ENCODE results near the gene CCDC142. TPM values are rescaled to one million over a fixed set of nuclear protein-coding genes. Genes with fewer than 3 reads are reported as not detected.
A peak's percentile ranks its signal among the peaks of the same experiment; 100 is the strongest.

Gene CCDC142
- total and polyA plus RNA-seq, 10 of the 15 experiments (the other 5 are each of a cell fraction or from before 2014, with no cell fraction given) = 0.93 to 16.9 (median 9.0) TPM

DNA sequence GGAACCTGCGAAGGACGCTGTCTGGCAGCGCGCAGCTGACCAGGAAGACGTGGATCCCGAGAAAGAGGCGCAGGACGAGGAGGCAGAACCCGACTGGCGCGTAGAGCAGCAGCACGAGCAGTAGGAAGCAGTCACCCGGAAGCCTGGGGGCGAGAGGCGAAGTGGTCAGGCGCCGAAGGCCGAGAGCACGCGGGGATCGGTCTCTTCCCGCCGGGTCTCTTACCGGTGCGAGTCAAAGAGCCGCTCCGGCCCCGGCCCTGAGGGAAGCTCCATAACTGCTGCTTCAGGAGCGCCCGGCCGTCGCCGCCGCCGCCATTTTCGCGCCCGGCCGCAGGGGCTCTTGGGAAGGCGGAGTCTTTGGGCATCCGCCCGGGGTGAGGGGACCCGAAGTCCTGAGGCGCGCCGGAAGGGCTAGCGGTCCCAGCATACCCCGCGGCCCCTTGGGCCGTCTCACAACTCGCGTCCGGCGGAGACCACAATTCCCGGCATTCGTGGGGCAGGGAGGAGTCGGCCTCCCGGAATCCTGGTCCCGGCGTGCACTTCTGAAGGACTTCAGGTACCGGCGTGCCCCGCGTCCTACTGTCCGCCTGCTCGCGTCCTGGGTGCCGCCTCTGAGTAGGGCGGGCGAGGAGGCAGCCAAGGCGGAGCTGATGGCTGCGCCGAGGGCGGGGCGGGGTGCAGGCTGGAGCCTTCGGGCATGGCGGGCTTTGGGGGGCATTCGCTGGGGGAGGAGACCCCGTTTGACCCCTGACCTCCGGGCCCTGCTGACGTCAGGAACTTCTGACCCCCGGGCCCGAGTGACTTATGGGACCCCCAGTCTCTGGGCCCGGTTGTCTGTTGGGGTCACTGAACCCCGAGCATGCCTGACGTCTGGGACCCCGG lies 46.8 kb upstream of the CCDC142 start, which contains the start of the genes AUP1 and HTRA2 (continued):
- TF ChIP-seq, protein P1, sequence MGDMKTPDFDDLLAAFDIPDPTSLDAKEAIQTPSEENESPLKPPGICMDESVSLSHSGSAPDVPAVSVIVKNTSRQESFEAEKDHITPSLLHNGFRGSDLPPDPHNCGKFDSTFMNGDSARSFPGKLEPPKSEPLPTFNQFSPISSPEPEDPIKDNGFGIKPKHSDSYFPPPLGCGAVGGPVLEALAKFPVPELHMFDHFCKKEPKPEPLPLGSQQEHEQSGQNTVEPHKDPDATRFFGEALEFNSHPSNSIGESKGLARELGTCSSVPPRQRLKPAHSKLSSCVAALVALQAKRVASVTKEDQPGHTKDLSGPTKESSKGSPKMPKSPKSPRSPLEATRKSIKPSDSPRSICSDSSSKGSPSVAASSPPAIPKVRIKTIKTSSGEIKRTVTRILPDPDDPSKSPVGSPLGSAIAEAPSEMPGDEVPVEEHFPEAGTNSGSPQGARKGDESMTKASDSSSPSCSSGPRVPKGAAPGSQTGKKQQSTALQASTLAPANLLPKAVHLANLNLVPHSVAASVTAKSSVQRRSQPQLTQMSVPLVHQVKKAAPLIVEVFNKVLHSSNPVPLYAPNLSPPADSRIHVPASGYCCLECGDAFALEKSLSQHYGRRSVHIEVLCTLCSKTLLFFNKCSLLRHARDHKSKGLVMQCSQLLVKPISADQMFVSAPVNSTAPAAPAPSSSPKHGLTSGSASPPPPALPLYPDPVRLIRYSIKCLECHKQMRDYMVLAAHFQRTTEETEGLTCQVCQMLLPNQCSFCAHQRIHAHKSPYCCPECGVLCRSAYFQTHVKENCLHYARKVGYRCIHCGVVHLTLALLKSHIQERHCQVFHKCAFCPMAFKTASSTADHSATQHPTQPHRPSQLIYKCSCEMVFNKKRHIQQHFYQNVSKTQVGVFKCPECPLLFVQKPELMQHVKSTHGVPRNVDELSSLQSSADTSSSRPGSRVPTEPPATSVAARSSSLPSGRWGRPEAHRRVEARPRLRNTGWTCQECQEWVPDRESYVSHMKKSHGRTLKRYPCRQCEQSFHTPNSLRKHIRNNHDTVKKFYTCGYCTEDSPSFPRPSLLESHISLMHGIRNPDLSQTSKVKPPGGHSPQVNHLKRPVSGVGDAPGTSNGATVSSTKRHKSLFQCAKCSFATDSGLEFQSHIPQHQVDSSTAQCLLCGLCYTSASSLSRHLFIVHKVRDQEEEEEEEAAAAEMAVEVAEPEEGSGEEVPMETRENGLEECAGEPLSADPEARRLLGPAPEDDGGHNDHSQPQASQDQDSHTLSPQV (IDR thresholded peaks at IDR 0.05) = no peak
- TF ChIP-seq ZZZ3 (IDR thresholded peaks at IDR 0.05; ENCODE audit: control insufficient read depth, insufficient read length, low read depth) (no peak), JUND (IDR thresholded peaks at IDR 0.05; ENCODE audit: low read depth, low read length) (no peak), TAF1 (IDR thresholded peaks at IDR 0.05; ENCODE audit: borderline replicate concordance, low read depth, low read length) (peak; percentile 98), RELB (IDR thresholded peaks at IDR 0.05; ENCODE audit: low read depth) (peak; percentile 96), ZNF622 (IDR thresholded peaks at IDR 0.05) (no peak), SMAD5 (IDR thresholded peaks at IDR 0.05; ENCODE audit: low read depth) (peak; percentile 77; the same call in 1 of the 2 replicates), CREB1 (IDR thresholded peaks at IDR 0.05; ENCODE audit: low read depth) (no peak), GABPA (IDR thresholded peaks at IDR 0.05; ENCODE audit: low read depth) (no peak), ZNF384 (IDR thresholded peaks at IDR 0.05; ENCODE audit: borderline replicate concordance, low read depth, low read length) (no peak), BACH1 (IDR thresholded peaks at IDR 0.05; ENCODE audit: borderline replicate concordance) (peak; percentile 79), NR2C1 (IDR thresholded peaks at IDR 0.05) (peak; percentile 86), FOXK2 (IDR thresholded peaks at IDR 0.05) (peak; percentile 38; the same call in 1 of the 2 replicates), HDGF (IDR thresholded peaks at IDR 0.05) (peak; percentile 76; the same call in 1 of the 2 replicates), NR2C2 (IDR thresholded peaks at IDR 0.05; ENCODE audit: borderline replicate concordance, control insufficient read depth, insufficient read length, low read depth) (no peak), NR2F1 (conservative IDR thresholded peaks at IDR 0.05) (peak; percentile 98), NRF1 (conservative IDR thresholded peaks at IDR 0.05; ENCODE audit: low read depth, low read length) (no peak), LARP7 (IDR thresholded peaks at IDR 0.05) (peak; percentile 85; the same call in 1 of the 2 replicates)
- TF ChIP-seq, protein P2, sequence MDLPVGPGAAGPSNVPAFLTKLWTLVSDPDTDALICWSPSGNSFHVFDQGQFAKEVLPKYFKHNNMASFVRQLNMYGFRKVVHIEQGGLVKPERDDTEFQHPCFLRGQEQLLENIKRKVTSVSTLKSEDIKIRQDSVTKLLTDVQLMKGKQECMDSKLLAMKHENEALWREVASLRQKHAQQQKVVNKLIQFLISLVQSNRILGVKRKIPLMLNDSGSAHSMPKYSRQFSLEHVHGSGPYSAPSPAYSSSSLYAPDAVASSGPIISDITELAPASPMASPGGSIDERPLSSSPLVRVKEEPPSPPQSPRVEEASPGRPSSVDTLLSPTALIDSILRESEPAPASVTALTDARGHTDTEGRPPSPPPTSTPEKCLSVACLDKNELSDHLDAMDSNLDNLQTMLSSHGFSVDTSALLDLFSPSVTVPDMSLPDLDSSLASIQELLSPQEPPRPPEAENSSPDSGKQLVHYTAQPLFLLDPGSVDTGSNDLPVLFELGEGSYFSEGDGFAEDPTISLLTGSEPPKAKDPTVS (IDR thresholded peaks at IDR 0.05; ENCODE audit: low read depth, low read length) = no peak

All from GM12878 (cell line).